Measurements from ENCODE around the gene DIP2A. TPM values are rescaled to one million over a fixed set of nuclear protein-coding genes. Genes with fewer than 3 reads are reported as not detected.
"Not testable (repeated sequence)": the region's sequence is repeated elsewhere in the genome, so short reads cannot be mapped to it uniquely, and the experiment has no call there.

DIP2A gene
- total RNA-seq, 1 donor from 2014 or later, result 23.9 TPM

DNA sequence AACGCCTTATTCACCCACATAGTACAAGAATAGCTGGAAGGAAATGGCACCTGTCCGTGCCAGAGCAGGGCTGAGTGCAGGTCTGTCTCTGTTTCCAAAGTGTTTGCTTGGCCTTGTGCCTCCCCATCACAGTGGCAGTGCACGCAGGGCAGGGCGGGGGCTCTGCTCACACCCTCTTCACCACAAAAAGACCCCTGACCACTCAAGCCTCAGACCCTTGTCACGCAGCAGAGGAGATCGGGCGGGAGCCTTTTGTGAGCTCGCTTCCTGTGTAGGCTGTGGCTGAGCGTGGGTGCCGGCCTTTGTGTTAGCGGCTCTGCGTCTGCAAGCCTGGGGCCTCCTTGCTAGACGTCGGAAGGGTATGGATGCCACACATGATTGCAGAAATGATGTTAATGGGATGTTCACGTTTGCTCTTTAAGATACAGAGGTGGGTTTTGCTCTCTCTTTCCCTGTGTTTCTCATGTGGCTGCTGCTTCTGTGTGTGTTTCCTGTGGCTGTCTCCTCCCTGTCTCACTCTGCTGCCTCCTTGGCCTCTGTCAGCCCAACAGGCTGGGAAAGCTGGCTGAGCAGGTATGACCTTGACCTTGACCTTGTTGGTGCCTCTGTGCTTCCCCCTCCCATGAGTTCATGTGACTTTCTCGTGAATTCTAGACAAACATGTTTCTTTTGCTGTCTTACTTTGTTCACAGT, 100.7 kb downstream of the DIP2A start:
- ATAC-seq (no peak), DNase-seq (ENCODE audit: missing footprints) (no peak)
- intact Hi-C loops (cut with DNase I), result no loop called here

DNA sequence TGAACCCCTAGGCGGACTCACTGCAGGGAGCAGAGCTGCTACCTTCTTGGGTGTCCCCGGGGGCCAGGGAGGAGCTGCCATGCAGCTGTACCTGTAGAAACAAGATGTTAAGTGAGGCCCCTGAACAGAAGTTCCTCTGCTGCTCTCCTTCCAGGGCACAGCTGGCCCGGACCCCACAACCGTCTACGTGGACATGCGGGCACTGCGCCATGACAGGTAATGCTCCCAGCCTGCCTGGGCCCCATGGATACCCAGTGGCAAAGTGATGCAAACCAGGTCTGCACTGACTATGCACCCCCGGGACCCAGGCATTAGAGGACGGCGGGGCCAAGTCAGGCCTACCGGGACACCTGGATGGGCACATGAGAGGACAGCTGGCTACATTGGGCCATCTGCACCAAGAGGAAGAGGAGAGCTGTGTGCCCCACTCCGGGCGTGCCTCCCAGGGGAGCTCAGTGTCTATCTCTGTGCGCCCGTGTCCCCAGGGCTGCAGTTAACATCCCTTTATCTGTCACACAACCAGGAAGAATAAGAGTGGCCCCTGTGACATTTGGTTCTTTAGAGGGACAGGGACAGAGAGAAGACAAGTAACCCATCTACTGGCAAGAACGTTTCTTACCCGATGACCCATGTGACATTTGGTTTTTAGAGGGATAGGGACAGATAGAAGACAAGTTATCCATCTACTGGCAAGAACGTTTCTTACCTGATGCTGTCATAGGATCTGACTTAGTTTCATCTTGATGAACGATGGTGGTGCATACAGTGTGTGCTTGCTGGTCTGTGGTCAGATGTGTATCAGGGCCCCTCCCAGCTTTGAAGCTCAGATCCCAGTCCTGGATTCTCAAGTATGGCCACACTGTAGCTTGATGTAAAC, 102.1 kb downstream of the DIP2A start:
- ATAC-seq (no peak), DNase-seq (ENCODE audit: missing footprints) (no peak)
- intact Hi-C loops (cut with DNase I), result no loop called here

DNA sequence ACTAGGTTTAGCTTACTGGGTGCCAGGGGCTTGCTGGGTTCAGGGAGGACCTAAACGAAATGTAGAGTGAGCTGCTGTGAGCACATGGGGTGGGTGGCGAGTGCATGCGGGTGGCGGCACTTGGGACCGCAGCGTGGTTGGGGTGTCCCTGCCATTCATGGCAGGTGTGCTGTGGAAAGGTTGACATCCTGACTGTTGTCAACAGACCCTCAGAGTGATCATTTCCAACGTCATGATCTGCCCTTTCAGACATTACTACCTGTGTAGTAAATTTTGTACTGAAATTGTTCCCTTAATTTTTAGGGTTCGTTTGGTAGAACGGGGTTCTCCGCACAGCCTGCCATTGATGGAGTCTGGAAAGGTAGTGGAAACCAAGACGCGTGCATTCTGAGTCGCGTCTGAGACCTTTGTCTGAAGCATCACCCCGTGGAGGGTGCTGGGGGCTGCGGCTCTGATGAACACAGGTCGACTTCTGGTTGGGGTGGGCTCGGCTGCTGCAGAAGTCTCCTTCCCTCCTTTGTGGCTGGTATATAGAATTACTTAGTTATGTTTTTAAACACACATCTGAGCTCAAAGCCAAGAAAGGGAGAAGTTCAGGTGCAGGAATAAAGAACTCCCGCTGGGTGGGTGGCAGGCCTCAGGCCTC, 102.9 kb downstream of the DIP2A start:
- ATAC-seq (no peak), DNase-seq (ENCODE audit: missing footprints) (no peak)
- intact Hi-C loops (cut with DNase I), result no loop called here

DNA sequence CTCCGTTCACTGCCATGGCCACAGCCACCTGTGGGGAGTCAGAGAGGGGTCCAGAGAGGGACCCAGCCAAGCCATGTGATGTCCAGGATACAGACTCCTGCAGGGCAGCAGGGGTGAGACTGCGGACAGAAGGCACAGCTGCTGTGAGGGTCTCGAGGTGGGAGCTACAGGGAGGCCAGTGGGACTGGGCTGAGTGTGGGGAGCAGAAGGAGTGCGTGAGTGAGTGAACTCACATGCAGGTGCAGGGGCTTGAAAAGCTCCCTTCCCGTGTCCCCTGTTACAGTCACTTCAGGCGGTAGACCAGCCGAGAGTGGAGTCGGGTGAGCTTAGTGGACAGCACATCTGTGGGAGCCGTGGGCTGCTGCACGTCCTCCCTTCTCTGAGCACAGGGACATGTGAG, 103.8 kb downstream of the DIP2A start:
- DNase-seq (ENCODE audit: missing footprints) (no peak), ATAC-seq (no peak)
- intact Hi-C loops (cut with DNase I), result no loop called here

DNA sequence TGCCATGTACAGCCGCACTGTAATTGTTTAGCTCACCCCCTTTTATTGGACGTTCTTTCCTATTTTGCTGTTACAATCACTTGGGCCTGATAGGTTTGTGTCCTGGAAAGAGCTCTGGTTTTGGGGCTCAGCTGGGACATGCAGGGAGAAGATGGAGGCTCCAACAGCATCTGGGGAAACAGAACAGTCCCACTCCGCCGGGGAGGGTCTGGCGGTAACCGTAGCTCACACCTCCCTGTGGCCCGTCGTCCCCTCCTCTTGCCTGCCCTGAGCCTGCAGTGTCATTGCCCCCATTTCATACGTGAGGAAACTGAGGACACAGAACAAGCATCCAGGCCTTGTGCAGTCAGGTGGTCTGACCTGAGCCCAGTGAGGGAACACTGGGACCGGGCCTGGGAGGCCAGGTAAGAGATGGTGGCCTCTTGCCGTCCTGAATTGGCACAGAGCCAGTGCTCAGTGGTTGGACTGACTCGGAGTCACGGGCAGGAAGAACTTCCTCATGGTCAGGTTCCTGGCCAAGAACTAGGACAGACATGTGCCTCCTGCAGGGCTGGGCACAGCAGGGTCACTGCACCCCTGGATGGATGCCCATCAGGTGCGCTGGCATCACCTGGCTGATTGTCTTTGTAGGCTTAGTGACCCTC, 104.4 kb downstream of the DIP2A start:
- intact Hi-C loops (cut with DNase I), result no loop called here
- no peak for ATAC-seq
- no peak for DNase-seq (ENCODE audit: missing footprints)

DNA sequence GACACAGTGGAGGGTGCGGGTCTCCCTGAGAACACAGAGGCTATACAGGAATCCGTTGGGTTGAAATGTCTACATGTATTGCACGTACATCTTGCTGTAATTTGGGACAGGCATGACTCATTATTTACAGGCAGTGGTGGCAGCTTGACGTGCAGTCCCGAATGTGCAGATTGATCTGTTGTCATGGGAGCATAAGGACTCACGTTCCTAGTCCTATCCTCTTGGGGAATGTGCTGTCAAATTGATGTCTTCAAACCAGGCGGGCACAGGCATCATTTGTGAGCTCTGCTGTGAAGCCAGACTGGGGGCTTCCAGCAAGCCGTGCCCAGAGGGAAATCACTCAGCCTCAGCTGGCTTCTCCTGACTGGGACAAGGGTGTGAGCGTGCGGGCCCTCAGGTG, 105.7 kb downstream of the DIP2A start:
- intact Hi-C loops (cut with DNase I), result no loop called here
- ATAC-seq (no peak), DNase-seq (ENCODE audit: missing footprints) (no peak)

DNA sequence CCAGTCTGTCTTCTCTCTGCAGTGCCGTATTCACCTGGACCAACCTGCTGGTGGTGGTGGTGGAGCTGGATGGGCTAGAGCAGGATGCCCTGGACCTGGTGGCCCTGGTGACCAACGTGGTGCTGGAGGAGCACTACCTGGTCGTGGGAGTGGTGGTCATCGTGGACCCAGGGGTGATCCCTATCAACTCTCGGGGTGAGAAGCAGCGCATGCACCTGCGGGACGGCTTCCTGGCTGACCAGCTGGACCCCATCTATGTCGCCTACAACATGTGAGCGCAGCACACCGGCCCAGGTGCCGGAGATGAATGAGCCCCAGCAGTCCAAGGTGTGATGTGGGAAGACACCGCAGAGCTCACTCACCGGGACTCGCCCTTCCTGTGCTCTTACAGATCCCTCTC, 108.7 kb downstream of the DIP2A start:
- ATAC-seq (no peak), DNase-seq (ENCODE audit: missing footprints) (no peak)
- intact Hi-C loops (cut with DNase I), result no loop called here

DNA sequence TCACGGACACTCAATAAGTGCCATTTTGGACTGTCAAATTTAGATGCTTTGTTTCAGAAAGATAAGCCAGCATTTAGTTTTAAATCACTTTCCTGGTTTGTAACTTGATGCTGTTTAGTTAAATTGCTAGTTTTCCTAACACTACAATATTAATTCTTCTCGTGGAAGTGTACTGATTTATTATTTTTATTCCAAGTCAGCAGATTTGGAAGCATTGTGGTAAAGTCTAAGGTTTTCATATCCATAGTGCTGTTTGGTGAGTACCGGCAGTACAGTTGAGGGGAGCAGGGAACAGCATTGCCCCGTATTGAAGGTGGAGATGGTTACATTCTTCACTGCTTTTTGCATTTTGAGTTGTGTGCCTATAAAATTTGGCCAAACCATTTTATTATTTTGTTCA, 109.9 kb downstream of the DIP2A start:
- intact Hi-C loops (cut with DNase I), result no loop called here
- ATAC-seq, result no peak
- no peak for DNase-seq (ENCODE audit: missing footprints)

DNA sequence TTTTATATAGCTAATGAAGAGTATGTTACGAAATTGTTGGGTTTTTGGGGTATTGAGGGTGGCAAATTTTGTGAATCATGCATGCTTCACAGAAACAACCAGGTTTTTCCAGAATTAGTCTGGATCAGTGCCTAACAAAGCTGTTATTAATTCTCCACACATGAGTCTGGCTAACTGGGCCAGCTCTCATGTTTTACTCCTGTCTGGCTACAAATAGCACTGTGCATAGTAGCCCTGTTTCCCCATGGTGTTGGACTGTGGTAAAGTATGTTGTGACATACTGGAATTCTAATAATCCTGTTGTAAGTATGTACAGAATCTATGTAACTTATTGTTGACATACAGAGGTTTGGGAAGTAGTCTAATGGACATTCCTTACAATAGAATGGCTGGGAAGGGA, 110.4 kb downstream of the DIP2A start:
- DNase-seq (ENCODE audit: missing footprints) (no peak), ATAC-seq (no peak)
- intact Hi-C loops (cut with DNase I), result no loop called here

DNA sequence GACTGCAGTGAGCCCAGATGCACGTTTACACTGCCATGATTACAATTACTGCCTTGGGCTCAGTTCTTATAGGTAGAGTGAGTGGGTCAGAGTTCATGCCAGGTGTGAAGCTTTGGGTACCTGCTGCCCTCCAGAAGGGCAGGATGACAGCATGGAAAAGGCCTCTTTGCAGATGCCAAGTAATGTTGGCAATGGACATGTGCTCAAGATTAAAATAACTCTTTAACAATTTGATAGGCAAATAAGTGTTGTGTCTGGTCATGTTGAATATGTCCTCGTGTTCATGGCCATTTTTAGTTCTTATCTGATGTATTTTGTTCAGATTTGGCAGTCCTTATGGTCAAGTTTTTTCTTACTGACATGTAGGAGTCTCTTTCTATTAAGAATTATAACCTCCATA, 111.4 kb downstream of the DIP2A start:
- peak; percentile 55 for ATAC-seq
- DNase-seq (ENCODE audit: missing footprints), result no peak
- intact Hi-C loops (cut with DNase I), result no loop called here

DNA sequence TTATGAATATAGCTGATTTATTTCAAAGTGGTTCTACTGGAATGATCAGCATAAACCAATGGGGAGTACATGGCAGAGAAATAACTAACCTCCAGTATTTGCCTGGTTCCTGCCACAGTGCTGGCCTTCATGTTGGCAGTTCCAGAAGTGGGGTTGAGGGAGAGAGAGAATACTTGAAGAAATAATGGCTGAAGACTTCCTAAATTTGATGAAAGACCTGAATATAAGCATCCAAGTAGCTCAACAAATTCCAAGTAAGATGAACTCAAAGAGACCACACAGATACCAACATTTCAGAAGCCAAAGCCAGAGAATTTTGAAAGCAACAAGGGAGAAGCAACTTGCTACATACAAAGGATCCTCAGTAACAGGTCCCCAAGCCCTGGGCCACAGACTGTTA, 111.9 kb downstream of the DIP2A start:
- ATAC-seq, result no peak
- DNase-seq (ENCODE audit: missing footprints), result no peak
- intact Hi-C loops (cut with DNase I), result no loop called here

DNA sequence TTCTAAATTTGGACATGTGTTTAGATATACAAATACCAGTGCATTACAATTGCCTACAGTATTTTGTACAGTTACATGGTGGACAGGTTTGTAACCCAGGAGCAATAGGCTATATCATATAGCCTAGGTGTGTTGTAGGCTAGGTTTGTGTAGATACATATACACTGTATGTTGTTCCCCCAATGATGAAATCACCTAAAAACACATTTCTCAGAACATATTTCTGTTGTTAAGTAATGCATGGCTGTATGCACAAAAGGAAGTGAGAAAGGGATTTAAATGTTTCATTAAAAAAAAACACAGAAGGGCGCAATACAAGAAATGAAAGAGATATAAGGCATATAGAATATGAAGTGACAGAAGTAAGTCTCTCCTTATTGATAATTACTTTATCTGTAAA, 114.2 kb downstream of the DIP2A start:
- no peak for ATAC-seq
- intact Hi-C loops (cut with DNase I), result no loop called here
- DNase-seq (ENCODE audit: missing footprints), result no peak

DNA sequence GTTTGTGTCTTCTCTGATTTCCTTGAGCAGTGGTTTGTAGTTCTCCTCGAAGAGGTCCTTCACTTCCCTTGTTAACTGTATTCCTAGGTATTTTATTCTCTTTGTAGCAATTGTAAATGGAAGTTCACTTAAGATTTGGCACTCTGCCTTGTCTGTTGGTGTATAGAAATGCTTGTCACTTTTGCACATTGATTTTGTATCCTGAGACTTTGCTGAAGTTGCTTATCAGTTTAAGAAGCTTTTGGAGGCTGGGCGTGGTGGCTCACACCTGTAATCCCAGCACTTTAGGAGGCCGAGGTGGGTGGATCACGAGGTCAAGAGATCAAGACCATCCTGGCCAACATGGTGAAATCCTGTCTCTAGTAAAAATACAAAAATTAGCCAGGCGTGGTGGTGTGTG, 119.1 kb downstream of the DIP2A start:
- DNase-seq (ENCODE audit: missing footprints); intact Hi-C loops (cut with DNase I); ATAC-seq: not testable (repeated sequence)

DNA sequence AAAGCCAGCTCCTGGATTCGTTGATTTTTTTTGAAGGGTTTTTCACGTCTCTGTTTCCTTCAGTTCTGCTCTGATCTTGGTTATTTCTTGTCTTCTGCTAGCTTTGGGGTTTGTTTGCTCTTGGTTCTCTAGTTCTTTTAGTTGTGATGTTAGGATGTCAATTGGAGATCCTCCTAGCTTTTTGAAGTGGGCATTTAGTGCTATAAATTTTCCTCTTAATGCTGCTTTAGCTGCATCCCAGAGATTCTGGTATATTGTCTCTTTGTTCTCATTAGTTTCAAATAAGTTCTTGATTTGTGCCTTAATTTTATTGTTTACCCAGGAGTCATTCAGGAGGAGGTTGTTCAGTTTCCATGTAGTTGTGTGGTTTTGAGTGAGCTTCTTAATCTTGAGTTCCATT, 120.7 kb downstream of the DIP2A start:
- intact Hi-C loops (cut with DNase I); DNase-seq (ENCODE audit: missing footprints); ATAC-seq: not testable (repeated sequence)

DNA sequence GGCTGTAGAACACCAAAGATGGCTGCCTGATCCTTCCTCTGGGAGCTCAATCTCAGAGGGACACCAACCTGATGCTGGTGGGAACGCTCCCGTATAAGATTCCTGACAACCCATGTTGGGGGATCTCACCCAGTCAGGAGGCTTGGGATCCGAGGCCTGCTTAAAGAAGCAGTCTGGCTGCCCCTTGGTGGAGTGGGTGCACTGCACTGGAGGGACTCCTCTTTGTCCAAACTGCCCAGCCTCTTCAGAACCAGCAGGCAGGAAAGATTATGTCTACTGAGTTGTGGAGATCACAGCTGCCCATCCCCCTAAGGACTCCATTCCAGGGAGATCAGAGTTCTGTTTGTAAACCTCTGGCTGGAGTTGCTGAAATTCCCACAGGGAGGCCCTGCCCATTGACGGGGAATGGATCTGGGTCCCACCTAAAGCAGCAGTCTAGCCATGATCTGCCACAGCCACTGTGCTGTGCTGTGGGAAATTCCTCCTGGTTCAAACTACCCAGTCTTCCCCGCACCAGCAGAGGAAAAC, 123.2 kb downstream of the DIP2A start:
- DNase-seq (ENCODE audit: missing footprints), result no peak
- intact Hi-C loops (cut with DNase I), result no loop called here
- no peak for ATAC-seq

DNA sequence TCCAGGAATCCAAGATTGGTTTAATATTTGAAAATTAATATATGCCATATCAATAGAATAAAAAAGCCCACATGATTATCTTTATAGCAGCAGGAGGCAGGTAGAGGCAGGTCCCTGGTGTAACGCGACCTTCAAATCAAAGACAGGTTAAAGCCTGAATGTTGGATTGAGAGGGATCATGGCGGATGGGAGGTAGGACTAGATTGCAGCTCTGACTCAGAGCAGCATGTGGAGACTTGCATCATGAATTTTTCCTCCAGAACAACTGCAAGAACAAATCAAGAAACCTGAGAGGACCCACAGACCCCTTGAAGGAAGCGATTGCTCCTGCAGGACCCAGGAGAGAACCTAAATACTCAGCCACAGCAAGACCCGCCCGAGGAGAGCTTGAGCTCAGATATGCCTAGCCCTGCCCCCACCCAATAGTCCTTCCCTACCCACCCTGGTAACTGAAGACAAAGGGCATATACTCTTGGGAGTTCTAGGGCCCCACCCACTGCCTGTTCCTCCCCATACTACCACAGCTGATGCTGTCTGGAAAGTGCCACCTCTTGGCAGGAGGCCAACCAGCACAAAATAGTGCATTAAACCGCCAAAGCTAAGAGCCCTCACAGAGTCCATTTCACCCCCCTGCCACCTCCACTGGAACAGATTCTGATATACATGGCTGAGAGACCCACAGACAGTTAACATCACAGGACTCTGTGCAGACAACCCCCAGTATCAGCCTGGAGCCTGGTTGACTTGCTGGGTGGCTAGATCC, 126.7 kb downstream of the DIP2A start:
- ATAC-seq (no peak), DNase-seq (ENCODE audit: missing footprints) (no peak)
- intact Hi-C loops (cut with DNase I), result no loop called here

DNA sequence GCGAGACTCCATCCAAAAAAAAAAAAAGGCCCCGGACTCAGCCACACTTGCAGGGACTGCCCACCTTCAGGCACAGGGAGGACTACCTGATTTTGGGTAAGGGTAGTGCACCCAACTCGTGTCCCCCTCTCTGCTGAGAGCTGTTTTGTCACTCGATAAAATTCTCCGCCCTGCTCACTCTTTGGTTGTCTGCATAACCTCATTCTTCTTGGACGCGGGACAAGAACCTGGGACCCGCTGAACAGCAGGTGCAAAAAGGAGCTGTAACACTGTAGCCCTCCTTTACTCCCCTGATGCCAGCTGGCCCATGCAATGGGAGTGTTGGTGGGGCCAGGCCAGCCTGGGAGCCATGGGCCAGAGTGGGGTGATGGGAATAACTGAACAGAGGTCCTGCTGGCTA, 135.6 kb downstream of the DIP2A start:
- intact Hi-C loops (cut with DNase I), result loop anchor here (2.0 kb wide), 1 partner anchor 69 kb away; no protein-coding TSS in a partner anchor
- no peak for ATAC-seq
- no peak for DNase-seq (ENCODE audit: missing footprints)

DNA sequence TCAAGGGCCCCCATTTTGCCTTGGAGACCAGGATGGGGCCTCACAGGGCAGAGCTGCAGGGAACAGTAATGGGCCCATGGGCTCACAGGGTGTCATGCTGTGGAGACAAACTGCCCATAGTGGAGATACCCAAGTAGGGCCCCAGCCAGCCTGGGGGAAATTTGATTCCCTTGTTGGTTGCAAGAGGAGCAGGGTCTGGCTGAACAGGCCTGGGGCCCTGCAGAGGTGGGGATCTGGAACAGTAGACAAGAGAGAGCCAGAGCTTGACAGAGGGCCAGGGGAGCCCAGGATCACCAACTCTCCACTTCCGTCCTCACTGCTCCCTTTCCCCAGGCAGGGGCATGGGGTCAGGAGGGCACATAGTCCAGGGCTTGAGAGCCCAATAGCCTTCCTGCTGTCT, 137.5 kb downstream of the DIP2A start:
- intact Hi-C loops (cut with DNase I), result no loop called here
- DNase-seq (ENCODE audit: missing footprints) (no peak), ATAC-seq (no peak)

All from Right ventricle myocardium inferior (tissue), 1 donor.